NT2/D1 (cell line): Measurements from ENCODE around the gene UBL3.

Experiments
- DNase-seq: peaks from one replicate; pipeline ENCODE4 v3.0.0-alpha.2; 2011; ENCODE audit warnings: low read depth, low spot score
- H3K27me3 ChIP-seq: 2 replicates; pipeline ENCODE4 v1.6.0; 2011; ENCODE audit warnings: mild to moderate bottlenecking; ENCODE audit not compliant: insufficient read length, insufficient read depth
- H3K36me3 ChIP-seq: 2 replicates; pipeline ENCODE4 v1.6.1; 2011; ENCODE audit warnings: mild to moderate bottlenecking, low read length, mixed read lengths; ENCODE audit not compliant: insufficient read depth, insufficient read length
- H3K4me1 ChIP-seq: 2 replicates; pipeline ENCODE4 v1.5.1; 2011; ENCODE audit not compliant: insufficient read depth, insufficient read length
- H3K4me3 ChIP-seq: 2 replicates; pipeline ENCODE4 v1.5.1; 2011; ENCODE audit warnings: low read depth; ENCODE audit not compliant: insufficient read length
- H3K9ac ChIP-seq: 2 replicates; pipeline ENCODE4 v1.6.0; 2011; ENCODE audit warnings: low read depth; ENCODE audit not compliant: insufficient read length
- H3K9me3 ChIP-seq: 2 replicates; pipeline ENCODE4 v1.5.1; 2011; ENCODE audit warnings: mild to moderate bottlenecking, low read length; ENCODE audit not compliant: insufficient read depth
- SUZ12 ChIP-seq: IDR thresholded peaks from 2 replicates; pipeline ENCODE4 v1.6.1; 2011; ENCODE audit not compliant: insufficient read length, insufficient read depth; ENCODE audit errors: extremely low read depth
- YY1 ChIP-seq: IDR thresholded peaks from 2 replicates; pipeline ENCODE4 v1.6.1; 2011; ENCODE audit not compliant: insufficient read length, insufficient read depth
- ZNF274 ChIP-seq: IDR thresholded peaks from 2 replicates; pipeline ENCODE4 v1.6.1; 2011; ENCODE audit warnings: mild to moderate bottlenecking, low read depth, low read length

UBL3 gene

DNA sequence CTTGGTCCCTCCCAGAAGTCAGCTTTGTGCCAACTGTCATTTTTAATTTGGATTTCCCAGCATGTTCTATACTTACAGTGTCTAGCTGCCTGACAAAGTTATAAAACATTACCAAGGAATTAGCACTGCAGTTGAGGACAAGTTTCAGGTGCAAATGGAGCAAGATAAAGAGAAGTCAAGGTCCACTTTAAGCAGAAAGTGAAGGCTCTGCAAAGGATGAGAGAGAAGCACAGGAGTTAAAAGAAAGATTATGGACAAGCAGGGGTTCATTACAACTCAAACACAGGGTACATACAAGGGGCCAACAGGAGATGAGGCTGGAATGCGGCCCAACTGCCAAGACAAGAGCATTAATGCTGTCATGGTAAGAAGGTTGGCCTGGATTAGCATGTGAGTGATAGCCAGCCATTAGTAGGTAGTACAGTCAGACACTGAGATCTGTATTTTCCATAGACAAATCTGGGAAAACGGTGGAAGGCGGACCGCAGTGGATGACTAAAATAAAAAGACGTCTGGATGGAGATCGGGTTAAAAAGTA, 17.6 kb downstream of the UBL3 start:
- TF ChIP-seq YY1 (no peak), SUZ12 (no peak), ZNF274 (no peak)
- H3K4me1 ChIP-seq, result no peaks in the 10 kb centered on the region
- no peaks in the 10 kb centered on the region for H3K36me3 ChIP-seq
- no peak overlapping the region for H3K4me3 ChIP-seq
- no peak for DNase-seq
- H3K27me3 ChIP-seq, result no peaks in the 10 kb centered on the region
- no peak overlapping the region for H3K9ac ChIP-seq
- 0 out of 2 replicates have a peak, but pooled peaks cover 7% of the 10 kb centered on the region for H3K9me3 ChIP-seq

DNA sequence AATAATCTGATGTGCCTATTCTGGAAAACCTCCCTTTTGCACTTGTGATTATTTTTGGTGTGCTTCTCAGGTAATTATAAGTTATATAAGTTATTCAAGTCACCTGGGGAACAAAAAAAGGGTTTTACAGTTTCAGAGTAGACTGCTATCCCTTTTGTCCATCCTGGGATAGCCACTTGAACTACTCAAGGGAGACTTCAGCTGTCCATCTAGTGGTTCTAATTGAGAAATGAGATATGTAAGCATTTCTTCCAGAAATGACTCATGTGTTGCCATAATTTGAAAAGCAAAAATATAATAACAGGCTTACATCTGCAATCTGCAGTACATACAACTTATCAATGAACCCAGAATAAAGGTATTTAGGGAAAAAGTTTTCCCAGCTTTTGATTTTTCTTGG, 20.4 kb downstream of the UBL3 start:
- H3K9ac ChIP-seq, result no peak overlapping the region
- no peaks in the 10 kb centered on the region for H3K27me3 ChIP-seq
- H3K4me1 ChIP-seq, result no peaks in the 10 kb centered on the region
- TF ChIP-seq YY1 (no peak), ZNF274 (no peak), SUZ12 (no peak)
- H3K9me3 ChIP-seq, result 0 out of 2 replicates have a peak, but pooled peaks cover 7% of the 10 kb centered on the region
- no peak overlapping the region for H3K4me3 ChIP-seq
- no peaks in the 10 kb centered on the region for H3K36me3 ChIP-seq
- no peak for DNase-seq

DNA sequence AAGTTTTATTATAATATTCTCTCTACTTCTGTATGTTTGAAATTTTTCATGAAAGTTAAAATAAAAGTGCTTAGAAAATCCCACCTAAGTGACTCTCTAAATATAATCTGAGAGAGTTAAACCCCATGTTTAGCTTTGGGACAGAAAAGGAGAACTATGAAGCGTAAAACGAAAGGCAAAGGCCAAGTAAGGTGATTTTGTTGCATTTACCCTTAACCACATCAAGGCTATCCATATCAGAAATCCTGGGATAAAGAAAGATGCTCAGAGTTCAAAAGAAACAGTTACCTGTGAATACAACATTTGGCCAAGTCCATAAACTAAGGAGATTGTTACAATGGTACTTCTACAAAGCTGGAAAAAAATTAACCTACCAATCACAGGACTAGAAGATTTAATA, 31.3 kb downstream of the UBL3 start:
- DNase-seq, result no peak
- Histone ChIP-seq H3K36me3 (no peaks in the 10 kb centered on the region), H3K27me3 (no peaks in the 10 kb centered on the region), H3K4me1 (no peaks in the 10 kb centered on the region), H3K4me3 (no peak overlapping the region), H3K9me3 (no peaks in the 10 kb centered on the region), H3K9ac (no peak overlapping the region)
- TF ChIP-seq ZNF274 (no peak), SUZ12 (no peak)

DNA sequence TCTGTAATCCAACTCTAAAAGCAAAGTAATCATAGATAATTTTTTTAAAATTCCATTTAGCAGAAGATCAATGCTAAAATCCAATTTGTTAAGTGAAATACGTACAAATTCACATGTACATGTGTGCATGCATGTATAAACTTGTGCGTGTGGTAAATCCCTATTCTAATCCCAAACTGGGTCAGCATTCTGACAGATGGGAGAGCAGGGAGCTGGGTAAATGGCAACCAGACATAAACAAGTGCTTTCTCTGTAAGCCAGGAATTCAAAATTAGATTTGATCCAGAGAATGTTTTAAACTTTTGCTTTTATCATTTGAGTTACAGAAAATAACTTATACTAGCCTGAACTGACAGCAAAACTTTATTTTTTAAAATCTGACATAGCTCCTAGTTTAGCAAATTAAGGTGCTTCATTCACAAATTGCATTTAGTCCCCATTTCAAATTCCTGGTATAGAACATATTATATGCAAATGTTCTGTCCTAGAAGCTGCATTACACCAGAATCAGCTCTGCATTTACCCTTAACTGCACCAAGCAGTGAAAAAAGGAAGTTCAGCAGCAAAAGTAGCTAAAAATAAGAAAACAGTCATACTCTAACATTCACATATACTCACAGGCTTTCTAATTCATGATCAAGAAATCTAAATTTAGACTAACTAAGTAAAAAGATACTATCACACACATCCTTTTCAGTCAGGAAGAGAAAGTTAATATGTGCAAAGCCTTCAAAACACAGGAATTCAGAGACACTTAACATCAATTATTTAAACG, 32.6 kb downstream of the UBL3 start:
- DNase-seq, result no peak
- TF ChIP-seq YY1 (no peak), SUZ12 (no peak), ZNF274 (no peak)
- no peaks in the 10 kb centered on the region for H3K9me3 ChIP-seq
- no peak overlapping the region for H3K9ac ChIP-seq
- H3K4me3 ChIP-seq, result no peak overlapping the region
- H3K36me3 ChIP-seq, result no peaks in the 10 kb centered on the region
- no peaks in the 10 kb centered on the region for H3K27me3 ChIP-seq
- no peaks in the 10 kb centered on the region for H3K4me1 ChIP-seq

DNA sequence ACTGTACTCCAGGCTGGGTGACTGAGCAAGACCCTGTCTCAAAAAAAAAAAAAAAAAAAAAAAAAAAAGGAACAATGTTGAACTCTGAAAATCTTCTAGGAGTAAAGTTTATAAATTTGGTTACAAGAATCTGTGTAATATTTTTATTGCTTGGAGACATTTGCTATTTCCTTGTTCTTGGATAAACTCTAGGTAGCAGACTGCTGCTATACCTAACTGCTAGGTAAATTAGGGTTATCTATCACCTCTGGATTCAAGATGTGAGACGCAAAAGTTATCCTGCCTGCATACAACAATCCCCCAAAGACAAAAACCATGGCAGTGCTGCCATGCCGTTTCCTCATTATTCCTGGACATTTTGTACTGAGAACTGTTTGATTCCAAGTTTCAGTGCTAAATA, 33.7 kb downstream of the UBL3 start:
- Histone ChIP-seq H3K4me1 (no peaks in the 10 kb centered on the region), H3K9me3 (no peaks in the 10 kb centered on the region), H3K27me3 (no peaks in the 10 kb centered on the region), H3K9ac (no peak overlapping the region), H3K36me3 (no peaks in the 10 kb centered on the region), H3K4me3 (no peak overlapping the region)
- TF ChIP-seq YY1 (no peak), ZNF274 (no peak), SUZ12 (no peak)
- DNase-seq, result no peak

DNA sequence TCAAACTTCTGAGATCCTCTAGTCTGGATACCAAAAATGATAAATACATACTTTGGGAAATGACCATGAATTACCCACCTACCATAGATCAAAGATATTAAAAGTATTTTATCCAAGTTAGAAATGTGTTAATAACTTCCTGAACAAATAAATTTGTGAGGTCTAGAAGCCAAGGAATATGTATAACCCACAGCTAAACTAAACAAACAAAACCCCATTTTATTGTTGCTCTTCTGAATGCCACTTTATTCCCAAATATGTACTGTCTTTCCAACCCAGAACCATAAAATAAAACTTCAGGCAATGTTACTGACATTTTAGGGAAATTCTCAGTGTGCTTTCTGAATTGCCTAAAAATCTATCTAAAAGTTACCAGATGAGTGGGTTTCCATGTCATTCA, 35.1 kb downstream of the UBL3 start:
- H3K27me3 ChIP-seq, result no peaks in the 10 kb centered on the region
- TF ChIP-seq YY1, result no peak
- TF ChIP-seq ZNF274, result no peak
- no peak for TF ChIP-seq SUZ12
- no peak overlapping the region for H3K4me3 ChIP-seq
- no peak overlapping the region for H3K9ac ChIP-seq
- DNase-seq, result no peak
- no peaks in the 10 kb centered on the region for H3K4me1 ChIP-seq
- no peaks in the 10 kb centered on the region for H3K9me3 ChIP-seq
- H3K36me3 ChIP-seq, result no peaks in the 10 kb centered on the region

DNA sequence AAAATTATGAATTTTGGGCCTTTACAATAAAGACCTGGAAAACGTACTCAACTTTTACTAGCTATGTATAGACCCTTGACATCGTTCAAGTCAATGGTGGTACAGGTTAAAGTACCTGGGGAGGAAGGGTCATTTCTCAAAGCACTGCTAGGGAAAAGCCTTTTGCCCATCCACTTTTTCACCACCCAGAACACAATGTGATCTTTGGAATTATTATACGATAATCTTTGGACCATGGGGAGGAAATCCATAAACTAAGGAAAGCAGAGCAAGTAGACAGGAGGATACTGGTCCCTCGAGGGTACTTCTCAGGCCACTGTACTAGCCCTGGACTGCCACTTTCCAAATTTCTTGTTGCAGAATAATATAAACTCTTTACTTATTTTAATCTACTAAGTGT, 39.5 kb downstream of the UBL3 start:
- H3K27me3 ChIP-seq, result no peaks in the 10 kb centered on the region
- H3K4me3 ChIP-seq, result no peak overlapping the region
- no peak for DNase-seq
- TF ChIP-seq SUZ12 (no peak), ZNF274 (no peak), YY1 (no peak)
- H3K9me3 ChIP-seq, result no peaks in the 10 kb centered on the region
- no peaks in the 10 kb centered on the region for H3K4me1 ChIP-seq
- no peak overlapping the region for H3K9ac ChIP-seq
- H3K36me3 ChIP-seq, result no peaks in the 10 kb centered on the region
